Measurements from ENCODE around the gene STUM. TPM values are rescaled to one million over a fixed set of nuclear protein-coding genes. Genes with fewer than 3 reads are reported as not detected.

Gene STUM
- total RNA-seq, 2 donors from 2014 or later = 1.0 to 3.2 TPM

- TF ChIP-seq CTCF (IDR thresholded peaks at IDR 0.05) = no peak
- no peaks in the 10 kb centered on the region for H3K9me3 ChIP-seq
- H3K27ac ChIP-seq = no peak overlapping the region
- H3K27me3 ChIP-seq = no peaks in the 10 kb centered on the region
- no peaks in the 10 kb centered on the region for H3K4me1 ChIP-seq
- no peak overlapping the region for H3K4me3 ChIP-seq
- no peak overlapping the region for H3K9ac ChIP-seq (ENCODE audit: low read depth in 2 of 2, low read length in 2 of 2)
- intact Hi-C loops (cut with DNase I) = no loop called here
- no peak for DNase-seq
- no peaks in the 10 kb centered on the region for H3K36me3 ChIP-seq
Measured at GRCh38 chr1:226578946-226579578, 30.5 kb downstream of the STUM start.

- H3K36me3 ChIP-seq = no peaks in the 10 kb centered on the region
- no peak for DNase-seq
- no peak overlapping the region for H3K27ac ChIP-seq
- H3K4me1 ChIP-seq = no peaks in the 10 kb centered on the region
- no peak overlapping the region for H3K4me3 ChIP-seq
- no peak for TF ChIP-seq CTCF (IDR thresholded peaks at IDR 0.05)
- H3K27me3 ChIP-seq = no peaks in the 10 kb centered on the region
- H3K9ac ChIP-seq (ENCODE audit: low read depth in 2 of 2, low read length in 2 of 2) = no peak overlapping the region
- no peaks in the 10 kb centered on the region for H3K9me3 ChIP-seq
- intact Hi-C loops (cut with DNase I) = no loop called here
Measured at GRCh38 chr1:226579781-226580323, 31.3 kb downstream of the STUM start.

DNA sequence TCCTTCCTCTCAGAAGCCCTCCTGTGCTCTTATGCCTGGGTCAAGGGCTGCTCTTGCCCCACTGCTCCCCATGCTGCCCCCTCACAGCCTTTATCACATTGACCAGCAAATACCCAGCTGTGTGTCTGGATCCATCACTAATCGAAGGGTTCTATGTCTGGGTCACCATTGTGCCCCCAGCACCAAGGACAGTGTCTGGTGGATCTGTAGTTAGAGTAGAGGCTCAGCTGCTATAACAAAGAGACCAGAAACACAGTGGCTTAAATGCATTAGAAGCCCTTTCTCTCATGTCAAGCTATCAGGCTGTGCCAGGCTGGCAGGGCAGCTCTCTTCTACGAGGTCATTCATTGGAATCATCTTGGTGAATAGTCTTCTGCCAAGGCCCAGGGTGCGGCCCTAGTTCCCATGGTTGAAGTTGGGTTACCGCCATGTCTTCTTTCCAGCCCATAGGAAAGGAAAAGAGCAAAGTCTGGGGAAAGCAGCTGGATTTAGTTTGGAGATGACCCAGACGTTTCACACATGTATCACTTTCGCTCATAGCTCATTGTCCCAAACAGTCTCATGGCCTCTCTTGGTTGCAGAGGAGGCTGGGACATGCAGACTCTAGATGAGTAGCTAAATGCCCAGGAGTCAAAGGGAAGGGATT is 32.2 kb downstream of the STUM start:
- no peak for TF ChIP-seq CTCF (IDR thresholded peaks at IDR 0.05)
- H3K27me3 ChIP-seq = no peaks in the 10 kb centered on the region
- no peaks in the 10 kb centered on the region for H3K36me3 ChIP-seq
- no peak for DNase-seq
- H3K9me3 ChIP-seq = no peaks in the 10 kb centered on the region
- no peak overlapping the region for H3K4me3 ChIP-seq
- intact Hi-C loops (cut with DNase I) = no loop called here
- H3K4me1 ChIP-seq = no peaks in the 10 kb centered on the region
- H3K27ac ChIP-seq = no peak overlapping the region
- no peak overlapping the region for H3K9ac ChIP-seq (ENCODE audit: low read depth in 2 of 2, low read length in 2 of 2)

DNA sequence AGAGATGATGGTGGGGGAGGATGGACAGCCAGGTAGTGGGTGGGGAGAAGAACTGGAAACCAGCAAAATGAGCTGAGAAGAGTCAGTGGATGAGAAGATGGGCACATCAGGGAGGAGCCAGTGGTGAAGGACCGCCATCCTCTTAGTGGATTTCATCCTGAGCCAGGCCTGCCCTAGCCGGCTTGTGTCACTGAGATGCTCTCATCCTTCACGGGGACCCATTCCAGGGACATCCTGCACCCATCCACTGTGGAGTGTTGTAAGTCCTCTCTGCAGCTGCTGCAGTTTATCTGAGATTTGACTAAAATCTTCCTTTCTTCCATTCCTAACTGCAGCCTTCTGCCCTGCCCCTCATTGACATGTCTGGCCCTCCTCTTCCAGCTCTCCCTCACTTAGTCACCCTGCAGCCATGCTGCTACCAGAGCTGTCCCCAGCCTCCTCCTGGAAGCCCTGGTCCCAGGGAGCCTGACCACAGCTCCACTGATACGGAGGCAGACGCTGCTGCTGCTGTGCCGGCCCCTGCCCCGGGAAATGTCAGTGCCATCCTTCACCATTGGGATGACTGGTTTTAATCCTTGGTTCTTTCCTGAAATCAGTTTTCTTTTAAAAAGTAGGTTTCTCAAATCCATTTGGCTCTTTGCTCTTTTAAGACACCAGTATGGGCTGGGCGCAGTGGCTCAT is 33.2 kb downstream of the STUM start:
- no peak for TF ChIP-seq CTCF (IDR thresholded peaks at IDR 0.05)
- no peaks in the 10 kb centered on the region for H3K4me1 ChIP-seq
- H3K9me3 ChIP-seq = no peaks in the 10 kb centered on the region
- H3K4me3 ChIP-seq = no peak overlapping the region
- DNase-seq = no peak
- no peaks in the 10 kb centered on the region for H3K27me3 ChIP-seq
- no peaks in the 10 kb centered on the region for H3K36me3 ChIP-seq
- H3K9ac ChIP-seq (ENCODE audit: low read depth in 2 of 2, low read length in 2 of 2) = no peak overlapping the region
- no peak overlapping the region for H3K27ac ChIP-seq
- intact Hi-C loops (cut with DNase I) = no loop called here

DNA sequence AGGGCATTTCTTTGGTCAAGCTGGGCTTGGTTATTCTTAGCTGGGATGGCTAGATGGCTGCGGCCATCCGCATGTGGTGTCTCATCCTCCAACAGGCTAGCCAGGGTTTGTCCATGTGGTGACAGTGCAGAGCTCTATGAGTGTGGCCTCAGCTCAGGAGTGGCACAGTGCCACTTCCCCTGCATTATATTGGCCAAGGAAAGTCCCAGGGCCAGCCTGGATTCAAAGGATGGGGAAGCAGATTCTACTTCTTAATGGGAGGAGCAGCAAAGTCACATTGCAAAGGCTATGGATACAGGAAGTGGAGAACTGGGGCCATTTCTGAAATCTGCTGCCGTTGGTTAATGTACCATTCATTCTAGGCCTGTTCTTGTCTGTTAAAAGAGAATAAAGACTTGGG is 34.4 kb downstream of the STUM start:
- intact Hi-C loops (cut with DNase I) = no loop called here
- no peak for DNase-seq
- H3K9ac ChIP-seq (ENCODE audit: low read depth in 2 of 2, low read length in 2 of 2) = no peak overlapping the region
- no peaks in the 10 kb centered on the region for H3K36me3 ChIP-seq
- H3K9me3 ChIP-seq = no peaks in the 10 kb centered on the region
- H3K4me3 ChIP-seq = no peak overlapping the region
- no peak for TF ChIP-seq CTCF (IDR thresholded peaks at IDR 0.05)
- no peak overlapping the region for H3K27ac ChIP-seq
- H3K4me1 ChIP-seq = no peaks in the 10 kb centered on the region
- H3K27me3 ChIP-seq = no peaks in the 10 kb centered on the region
